Suprapubic skin (tissue), 4 donors: Measurements from ENCODE around the gene ASTN2.

ENCODE experiments used
- EP300 ChIP-seq: sonication (generic); formaldehyde crosslinking; IDR thresholded peaks from one replicate; pipeline ENCODE4 v1.6.1; 2017; ENCODE audit warnings: antibody characterized with exemption
- POLR2A ChIP-seq, 2 donors: fragments of 450-650 bp; IDR thresholded peaks; one replicate each; pipeline ENCODE4 v1.6.1; 2017; ENCODE audit warnings: antibody characterized with exemption in 2 of 2, mild to moderate bottlenecking in 2 of 2, moderate library complexity in 2 of 2
- POLR2AphosphoS5 ChIP-seq, 3 donors: sonication (generic); formaldehyde crosslinking; IDR thresholded peaks; one replicate each; pipeline ENCODE4 v1.6.1; 2017; ENCODE audit warnings: antibody characterized with exemption in 3 of 3
- TF ChIP-seq, protein P1 (sequence below), 2 donors: fragments of 200-600 bp in 1 of 2; fragments of 450-650 bp in 1 of 2; sonication (generic) in 1 of 2; IDR thresholded peaks; one replicate each; pipeline ENCODE4 v1.5.1; 2016 to 2019; ENCODE audit warnings: antibody characterized with exemption in 2 of 2, mild to moderate bottlenecking in 1 of 2, moderate library complexity in 1 of 2

DNA sequence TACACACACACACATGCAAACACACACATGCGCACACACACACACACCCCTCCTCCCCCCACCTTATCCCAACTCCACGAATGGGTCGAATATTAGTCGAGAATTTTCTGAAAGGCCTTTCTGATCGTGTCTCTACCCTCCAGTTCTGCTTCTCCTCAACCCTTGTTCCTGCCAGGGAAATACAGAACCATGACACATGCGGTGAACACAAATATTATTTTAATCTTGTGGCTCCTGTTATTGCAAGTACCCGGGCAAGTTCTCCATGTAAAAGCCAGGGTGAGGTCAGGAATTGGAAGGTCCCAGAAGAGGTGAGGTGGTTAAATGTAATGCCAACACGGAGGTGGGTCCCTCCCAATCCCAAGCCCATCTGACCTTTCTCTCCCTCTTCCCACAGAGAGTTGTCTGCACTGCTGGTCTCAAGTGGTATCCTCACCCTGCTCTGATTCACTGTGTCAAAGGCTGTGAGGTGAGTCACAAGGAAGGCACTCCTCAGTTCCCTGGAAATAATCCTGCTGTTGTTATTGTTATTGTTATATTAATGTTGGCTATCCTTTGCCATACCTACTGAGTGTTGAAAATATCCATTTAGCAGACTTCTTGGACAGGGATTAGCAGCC is 1037.6 kb downstream of the ASTN2 start:
- TF ChIP-seq, protein P1, sequence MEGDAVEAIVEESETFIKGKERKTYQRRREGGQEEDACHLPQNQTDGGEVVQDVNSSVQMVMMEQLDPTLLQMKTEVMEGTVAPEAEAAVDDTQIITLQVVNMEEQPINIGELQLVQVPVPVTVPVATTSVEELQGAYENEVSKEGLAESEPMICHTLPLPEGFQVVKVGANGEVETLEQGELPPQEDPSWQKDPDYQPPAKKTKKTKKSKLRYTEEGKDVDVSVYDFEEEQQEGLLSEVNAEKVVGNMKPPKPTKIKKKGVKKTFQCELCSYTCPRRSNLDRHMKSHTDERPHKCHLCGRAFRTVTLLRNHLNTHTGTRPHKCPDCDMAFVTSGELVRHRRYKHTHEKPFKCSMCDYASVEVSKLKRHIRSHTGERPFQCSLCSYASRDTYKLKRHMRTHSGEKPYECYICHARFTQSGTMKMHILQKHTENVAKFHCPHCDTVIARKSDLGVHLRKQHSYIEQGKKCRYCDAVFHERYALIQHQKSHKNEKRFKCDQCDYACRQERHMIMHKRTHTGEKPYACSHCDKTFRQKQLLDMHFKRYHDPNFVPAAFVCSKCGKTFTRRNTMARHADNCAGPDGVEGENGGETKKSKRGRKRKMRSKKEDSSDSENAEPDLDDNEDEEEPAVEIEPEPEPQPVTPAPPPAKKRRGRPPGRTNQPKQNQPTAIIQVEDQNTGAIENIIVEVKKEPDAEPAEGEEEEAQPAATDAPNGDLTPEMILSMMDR (IDR thresholded peaks at IDR 0.05): no peak
- TF ChIP-seq POLR2A (IDR thresholded peaks at IDR 0.05) (no peak), POLR2AphosphoS5 (IDR thresholded peaks at IDR 0.05) (no peak), EP300 (no peak)
